Dermis microvascular lymphatic vessel endothelial cell (primary cell): ENCODE data around the gene SHANK2. TPM values are rescaled to one million over a fixed set of nuclear protein-coding genes. Genes with fewer than 3 reads are reported as not detected.

ENCODE experiments used
- DNase-seq, 2 donors: peaks; one replicate each; pipeline versions ENCODE4 v3.0.0 to v3.0.0-alpha.2; 2010; ENCODE audit warnings: low read depth in 2 of 2
- total RNA-seq: library from RNA; depleted of rRNA; stranded (reverse); fragments of >200 nt; gene quantifications from 2 replicates; pipeline ENCODE4 v1.2.1, GENCODE V29; 2014

The SHANK2 gene
- total RNA-seq, 1 donor from 2014 or later: under 0.01 TPM

GRCh38 chr11:71222318-71223080 is 29.9 kb downstream of the SHANK2 start:
- DNase-seq: no peak

DNA sequence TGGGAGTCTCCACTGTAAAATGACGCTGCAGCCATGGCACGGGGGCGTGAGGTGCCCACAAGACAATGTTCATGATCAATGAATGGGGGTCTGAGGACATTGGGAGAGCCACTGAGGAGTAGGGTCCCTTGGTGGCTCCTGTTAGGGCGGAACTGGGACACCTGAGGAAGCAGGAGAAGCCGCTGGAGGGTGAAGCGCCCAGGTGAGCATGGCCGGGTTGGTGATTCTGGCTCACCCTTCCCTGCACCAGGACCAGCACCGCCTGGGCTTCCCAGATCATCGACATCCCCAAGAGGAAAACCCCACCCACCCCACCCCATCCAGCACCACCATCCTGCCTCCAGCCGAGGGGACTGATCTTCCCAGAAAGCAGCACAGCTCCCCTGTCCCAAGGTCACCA is 30.6 kb downstream of the SHANK2 start:
- DNase-seq: no peak

DNA sequence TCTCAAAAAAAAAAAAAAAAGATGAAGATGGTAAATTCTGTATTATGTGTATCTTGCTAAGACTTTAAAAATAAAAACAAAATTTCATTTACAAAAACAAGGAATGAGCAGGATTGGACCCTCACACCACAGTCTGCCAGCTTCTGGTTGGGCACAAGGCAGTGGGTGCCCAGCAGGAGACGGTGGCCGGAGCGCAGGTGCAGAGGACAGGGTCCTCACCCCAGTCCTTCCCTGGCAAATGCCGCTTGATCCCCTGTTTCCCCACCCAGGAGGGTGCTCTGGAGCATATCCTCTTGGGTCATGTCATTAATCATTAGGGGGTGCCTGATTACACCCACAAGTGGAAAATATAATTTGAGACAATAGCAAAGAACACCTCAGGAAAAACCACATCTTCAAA is 31.2 kb downstream of the SHANK2 start:
- DNase-seq: no peak

- DNase-seq: no peak
These were observed 33.4 kb downstream of the SHANK2 start for GRCh38 chr11:71218789-71219499.

DNA sequence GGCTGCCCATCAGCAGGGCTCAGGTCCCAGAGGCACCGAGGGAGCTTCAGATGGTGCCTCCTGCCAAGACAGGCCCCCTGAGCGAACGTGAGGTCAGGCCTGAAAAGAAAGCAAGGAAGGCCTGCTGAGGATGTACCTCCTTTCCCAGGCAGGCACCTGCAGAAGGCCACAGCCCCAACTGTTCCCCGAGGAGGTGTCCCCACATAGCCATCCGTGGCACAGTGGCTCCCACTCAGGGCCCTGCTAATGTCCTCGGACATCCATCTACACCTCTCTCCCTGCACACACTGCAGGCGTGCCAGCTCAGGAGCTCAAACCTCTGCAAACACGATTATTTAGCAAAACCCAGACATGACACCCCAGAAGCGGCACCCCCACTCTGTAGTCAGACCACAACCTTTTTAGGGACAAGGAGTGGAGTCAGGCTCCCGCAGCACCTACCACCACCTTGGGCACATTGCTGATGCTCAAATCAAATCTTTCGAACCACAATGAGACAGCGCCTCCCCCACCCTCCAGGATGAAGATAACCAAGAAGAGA is 36.9 kb downstream of the SHANK2 start:
- no peak for DNase-seq

- no peak for DNase-seq
These were observed 37.6 kb downstream of the SHANK2 start for GRCh38 chr11:71214553-71215424.

DNA sequence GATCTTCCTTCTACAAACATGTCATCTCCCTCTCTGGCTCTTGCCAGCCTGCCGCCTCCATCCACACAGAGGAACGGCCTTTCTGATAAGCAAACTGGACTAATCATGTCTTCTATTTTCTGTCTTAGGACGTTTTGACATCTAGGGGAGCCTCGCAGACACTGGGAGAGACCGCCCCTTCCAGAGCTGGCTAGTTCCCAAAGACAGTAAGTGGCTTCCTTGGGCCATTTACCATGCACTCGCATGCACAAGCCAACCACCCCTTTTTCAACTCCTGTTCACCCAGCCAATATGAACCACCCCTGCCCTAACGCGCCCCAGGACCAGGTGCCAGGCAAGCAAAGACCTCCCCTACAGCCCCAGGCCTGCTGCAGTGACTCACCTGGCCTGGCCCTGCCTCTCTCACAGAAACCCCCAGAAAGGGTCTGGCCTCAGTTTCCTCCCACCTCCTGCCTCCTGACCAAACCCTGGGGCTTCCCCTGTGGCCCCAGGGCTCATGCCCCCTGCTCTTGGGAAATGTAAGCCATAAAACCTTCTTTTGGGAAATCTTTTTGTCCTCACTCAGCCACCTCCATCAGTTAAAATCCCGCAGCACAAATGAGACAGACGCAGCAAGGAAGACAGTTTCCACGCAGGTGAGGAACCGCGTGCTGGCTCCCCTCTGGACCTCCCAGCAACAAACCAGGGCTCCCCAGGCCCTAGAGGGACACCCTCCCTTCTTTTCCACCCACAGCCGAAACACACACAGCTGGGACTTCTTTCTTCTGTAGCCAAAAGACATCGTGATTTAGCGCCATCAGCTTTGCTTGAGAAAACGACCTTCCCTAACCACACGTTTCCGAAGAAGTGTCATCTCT is 38.5 kb downstream of the SHANK2 start:
- DNase-seq: no peak

DNA sequence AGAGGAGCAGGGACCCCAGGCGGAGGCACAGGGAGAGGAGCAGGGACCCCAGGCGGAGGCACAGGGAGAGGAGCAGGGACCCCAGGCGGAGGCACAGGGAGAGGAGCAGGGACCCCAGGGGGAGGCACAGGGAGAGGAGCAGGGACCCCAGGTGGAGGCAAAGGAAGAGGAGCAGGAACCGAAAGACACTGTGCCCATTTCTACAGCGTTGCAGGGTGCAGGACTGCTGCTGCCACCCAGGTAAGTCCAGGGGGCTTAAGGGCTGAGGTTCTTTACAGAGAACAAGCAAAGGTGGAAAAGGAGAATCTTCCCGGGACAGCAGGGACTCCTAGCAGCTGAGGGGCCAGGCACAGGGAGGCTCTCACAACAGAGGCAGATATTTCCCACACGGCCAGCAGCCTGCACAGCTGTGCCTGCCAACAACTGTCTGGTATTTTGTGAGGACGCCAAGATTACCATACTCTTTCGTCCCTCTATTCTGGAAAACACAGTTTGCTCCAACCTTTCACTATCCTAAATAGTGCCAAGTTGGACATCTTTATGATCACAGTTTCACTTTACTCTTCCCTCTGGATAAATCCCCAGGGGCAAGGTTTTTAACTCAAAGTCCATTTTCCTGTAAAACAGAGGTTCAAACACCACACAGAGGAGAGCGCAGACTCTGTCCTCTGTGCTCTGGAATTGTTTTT is 39.4 kb downstream of the SHANK2 start:
- DNase-seq: no peak

DNA sequence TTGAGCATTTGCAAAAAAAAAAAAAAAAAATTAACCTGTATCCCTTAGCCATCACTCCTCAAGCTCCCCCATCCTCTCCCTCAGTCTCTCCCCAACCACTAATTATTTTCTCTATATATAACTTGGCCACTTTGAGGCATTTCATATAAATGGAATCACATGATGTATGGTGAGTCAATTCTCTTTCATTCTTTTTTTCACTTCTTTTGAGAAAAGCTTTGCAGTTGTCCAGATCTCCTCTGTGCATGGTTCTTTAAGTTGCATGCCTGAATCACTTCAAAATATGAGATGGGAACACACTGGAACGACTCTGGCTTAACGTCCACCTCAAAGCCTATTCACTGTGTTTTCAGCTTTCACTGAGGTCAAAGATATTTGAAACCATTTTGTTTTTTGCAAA is 40.7 kb downstream of the SHANK2 start:
- DNase-seq: no peak

GRCh38 chr11:71210861-71211260 is 41.5 kb downstream of the SHANK2 start:
- no peak for DNase-seq

GRCh38 chr11:71209656-71210055 is 42.7 kb downstream of the SHANK2 start:
- no peak for DNase-seq

DNA sequence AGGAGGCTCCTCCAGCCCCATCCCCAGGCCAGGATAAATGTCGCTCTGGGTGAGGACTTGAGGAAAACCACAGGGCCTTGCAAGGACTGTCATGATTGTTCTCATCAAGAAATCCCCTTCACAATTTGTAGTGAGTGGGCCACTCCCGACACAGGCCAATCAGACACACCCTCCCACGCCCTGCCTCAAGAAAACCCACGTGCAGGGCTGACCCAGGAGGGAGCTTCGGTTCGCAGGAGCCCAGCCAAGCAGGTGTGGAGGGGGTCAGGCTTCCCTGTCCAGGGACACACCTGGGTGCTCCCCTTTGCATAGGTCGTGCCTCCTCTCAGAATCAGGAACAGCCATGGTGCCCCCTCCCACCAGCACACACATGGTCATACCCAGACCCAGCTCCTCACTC is 43.2 kb downstream of the SHANK2 start:
- DNase-seq: no peak

GRCh38 chr11:71208011-71208774 is 44.2 kb downstream of the SHANK2 start:
- DNase-seq: no peak

DNA sequence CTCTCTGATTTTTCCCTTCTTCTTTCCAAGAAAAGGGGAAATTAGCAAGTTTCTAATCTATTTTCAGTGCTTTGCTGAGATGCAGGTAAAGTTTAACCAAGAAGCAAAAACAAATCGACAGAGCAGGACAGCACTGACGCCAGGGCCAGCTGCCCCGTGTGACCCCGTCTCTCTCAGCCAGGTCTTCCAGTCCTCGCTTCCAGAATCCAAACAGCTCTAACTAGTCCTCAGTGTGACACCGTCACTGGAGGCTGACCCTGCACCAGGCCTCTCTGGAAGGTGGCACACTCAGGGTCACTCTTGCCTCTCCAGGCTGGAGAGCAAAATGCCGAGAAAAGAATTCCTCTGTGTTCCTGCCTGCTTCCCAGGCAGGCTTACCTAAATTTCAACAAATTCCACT is 44.8 kb downstream of the SHANK2 start:
- no peak for DNase-seq

DNA sequence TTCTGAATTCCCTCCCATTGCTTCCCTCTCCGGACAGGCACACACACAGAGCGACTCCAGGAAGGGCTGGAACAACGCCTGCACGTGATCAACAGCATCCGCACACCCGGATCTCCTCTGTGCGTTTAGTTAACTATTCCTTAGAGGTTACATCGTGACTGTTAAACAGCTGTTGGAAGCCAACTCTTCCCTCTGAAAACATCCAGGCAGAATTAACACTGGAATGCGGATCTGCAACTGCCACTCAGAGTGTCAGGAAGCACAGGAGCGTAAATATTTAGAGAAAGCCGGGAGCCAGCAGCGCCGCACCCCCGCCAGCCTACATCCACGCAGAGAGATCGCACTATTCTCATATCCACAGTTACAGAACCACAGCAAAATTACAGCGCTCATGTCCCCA is 46.2 kb downstream of the SHANK2 start:
- no peak for DNase-seq

DNA sequence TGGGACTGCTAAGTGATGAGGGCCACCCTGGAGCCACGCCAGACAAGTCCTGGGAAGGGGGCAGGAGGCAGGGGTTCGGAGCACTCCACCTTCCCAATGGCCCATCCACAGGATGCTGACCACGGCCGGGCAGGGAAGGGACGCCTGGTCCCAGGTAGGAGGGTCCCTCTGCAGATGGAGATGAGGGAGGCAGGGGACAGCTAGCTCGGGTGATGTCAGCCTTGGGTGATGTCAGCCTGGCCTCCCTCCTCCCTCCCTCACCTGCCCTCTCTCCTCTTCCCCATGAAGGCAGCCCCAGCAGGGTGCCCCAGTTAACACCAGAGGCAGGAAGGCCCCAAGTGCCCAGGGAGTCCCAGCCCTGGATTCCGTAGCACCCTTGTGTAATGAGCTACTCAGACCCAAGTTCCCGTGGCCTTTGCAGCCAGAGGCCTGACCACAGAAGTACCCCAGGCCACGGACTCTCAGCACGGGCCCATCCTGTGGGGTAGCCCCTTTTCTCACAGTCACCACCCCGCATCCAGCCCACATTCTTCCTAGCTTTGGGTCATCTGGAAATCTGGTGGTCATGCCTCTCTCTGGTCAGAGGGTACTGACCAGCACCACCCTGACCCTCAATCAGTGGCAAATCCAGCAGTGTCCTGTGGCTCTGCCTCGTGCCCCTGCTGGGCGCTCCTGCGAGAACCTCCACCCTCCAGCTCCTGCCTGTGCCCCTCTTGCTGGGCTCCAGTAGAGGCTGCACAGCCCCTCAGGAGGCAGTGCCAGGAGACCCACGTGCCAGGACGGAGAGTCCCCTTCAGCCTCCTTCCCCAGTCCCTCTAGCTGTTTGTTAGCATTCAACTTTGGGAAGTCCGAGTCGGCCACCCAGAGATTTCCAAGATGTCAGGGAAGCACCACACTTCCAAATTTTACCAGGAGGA is 47.4 kb downstream of the SHANK2 start:
- no peak for DNase-seq

GRCh38 chr11:71204294-71204693 is 48.1 kb downstream of the SHANK2 start:
- DNase-seq: no peak

DNA sequence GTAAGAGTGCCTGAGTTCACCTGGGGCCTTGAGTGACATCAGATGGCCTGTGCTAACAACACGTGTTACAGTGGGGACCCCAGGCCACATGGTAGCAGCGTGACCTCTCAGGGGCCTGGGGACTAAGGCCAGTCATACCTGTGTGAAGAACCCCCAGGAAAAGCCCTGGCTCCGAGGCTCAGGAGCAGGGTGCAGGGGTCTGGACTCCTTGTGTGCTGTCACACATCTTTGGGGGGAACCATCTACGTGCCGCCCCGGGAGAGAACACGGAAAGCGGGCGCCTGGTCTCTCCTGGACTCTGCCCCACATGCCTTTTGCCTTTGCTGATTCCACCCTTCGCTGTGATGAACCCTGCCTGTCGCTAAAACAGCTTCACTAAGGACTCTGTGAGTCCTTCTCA is 48.7 kb downstream of the SHANK2 start:
- no peak for DNase-seq

GRCh38 chr11:71202966-71203365 is 49.4 kb downstream of the SHANK2 start:
- no peak for DNase-seq
